HCT116 (cell line): ENCODE data around the gene PPP1R37. TPM values are rescaled to one million over a fixed set of nuclear protein-coding genes. Genes with fewer than 3 reads are reported as not detected.

ENCODE experiments used
- ATAC-seq: fragments of 200-7000 bp; cut with Tn5 transposase; 2 replicates; pipeline ENCODE4 v1.9.1; 2020; ENCODE audit warnings: mild to moderate bottlenecking, moderate library complexity
- BruUV-seq: library from RNA; stranded (reverse); fragments of 400-500 nt; replicated peaks from 2 replicates; lab custom pipeline; 2021; lab: Mats Ljungman, UMichigan
- CTCF ChIA-PET: fragments of 300-600 bp; sonication (Branson Sonifier 250); formaldehyde crosslinking; loops from one replicate; lab custom pipeline; 2021; ENCODE audit warnings: antibody characterized with exemption; lab: Charles Lee
- POLR2A ChIA-PET: fragments of 300-600, 350-600 bp; sonication (Branson Sonifier 250); formaldehyde crosslinking; loops from one replicate; lab custom pipeline; 2021; ENCODE audit warnings: antibody characterized with exemption; lab: Charles Lee
- RAD21 ChIA-PET, 2 experiments: fragments of 300-600 bp; sonication (Branson Sonifier 250); formaldehyde crosslinking; loops; one replicate each; lab custom pipeline; 2023; ENCODE audit warnings: low total read pairs in 2 of 2; ENCODE audit not compliant: uncharacterized antibody in 2 of 2, unreplicated experiment in 2 of 2, low non-redundant PET in 1 of 2; lab: Charles Lee
- DNase-seq: peaks from one replicate; pipeline ENCODE4 v3.0.0-alpha.2; 2010; ENCODE audit warnings: low read depth, low spot score
- H2AFZ ChIP-seq: fragments of 200-600 bp; shearing (Covaris generic), sonication (generic); 2 replicates; pipeline ENCODE4 v1.6.1; 2017; ENCODE audit warnings: low read depth, mixed run types, mixed read lengths, antibody characterized with exemption, low read length; ENCODE audit not compliant: poor library complexity, severe bottlenecking
- H3K27ac ChIP-seq: 2 replicates; pipeline ENCODE4 v1.5.1; 2012; ENCODE audit warnings: low read depth, low read length
- H3K27me3 ChIP-seq: fragments of 200-600 bp; sonication (generic); 2 replicates; pipeline ENCODE4 v1.6.1; 2016; ENCODE audit warnings: mixed run types, low read length, mixed read lengths; ENCODE audit not compliant: insufficient read depth
- H3K36me3 ChIP-seq, 2 experiments: fragments of 200-500 bp in 1 of 2; fragments of 200-600 bp in 1 of 2; sonication (Bioruptor generic) in 1 of 2; sonication (generic) in 1 of 2; 2 replicates each; pipeline versions ENCODE4 v1.5.1 to v1.6.1; 2014 to 2016; ENCODE audit warnings: low read length in 2 of 2, inconsistent platforms in 1 of 2, mixed read lengths in 1 of 2, mixed run types in 1 of 2; ENCODE audit not compliant: insufficient read depth in 2 of 2, control insufficient read depth in 1 of 2
- H3K4me1 ChIP-seq, 2 experiments: fragments of 200-600 bp in 1 of 2; sonication (generic) in 1 of 2; 2 replicates each; pipeline versions ENCODE4 v1.5.1 to v1.6.1; 2012 to 2017; ENCODE audit warnings: low read length in 2 of 2, inconsistent platforms in 1 of 2, mild to moderate bottlenecking in 1 of 2, mixed read lengths in 1 of 2, mixed run types in 1 of 2, moderate library complexity in 1 of 2; ENCODE audit not compliant: insufficient read depth in 2 of 2, control insufficient read depth in 1 of 2
- H3K4me2 ChIP-seq: fragments of 200-600 bp; sonication (generic); 2 replicates; pipeline ENCODE4 v1.6.1; 2017; ENCODE audit warnings: mixed run types, low read length, mixed read lengths
- H3K4me3 ChIP-seq, 2 experiments: fragments of 200-600 bp in 1 of 2; sonication (generic) in 1 of 2; replicated peaks in 1 of 2; 2 replicates each; pipeline ENCODE4 v1.5.1; 2011 to 2016; ENCODE audit warnings: low read length in 2 of 2, control low read depth in 1 of 2, low read depth in 1 of 2, mild to moderate bottlenecking in 1 of 2, mixed read lengths in 1 of 2, mixed run types in 1 of 2
- H3K79me2 ChIP-seq: fragments of 200-600 bp; sonication (generic); 2 replicates; pipeline ENCODE4 v1.6.1; 2017; ENCODE audit warnings: mild to moderate bottlenecking, mixed run types, low read length, moderate library complexity, mixed read lengths; ENCODE audit not compliant: insufficient read depth
- H3K9ac ChIP-seq: fragments of 200-600 bp; sonication (generic); 2 replicates; pipeline ENCODE4 v1.6.1; 2016; ENCODE audit warnings: low read length, mixed read lengths
- H3K9me2 ChIP-seq: fragments of 200-600 bp; sonication (generic), shearing (Covaris generic); 2 replicates; pipeline ENCODE4 v1.6.1; 2017; ENCODE audit warnings: mixed run types, mild to moderate bottlenecking, moderate library complexity; ENCODE audit not compliant: insufficient read depth
- H3K9me3 ChIP-seq, 2 experiments: fragments of 200-500 bp in 1 of 2; fragments of 200-600 bp in 1 of 2; sonication (Bioruptor generic) in 1 of 2; sonication (generic) in 1 of 2; 2 replicates each; pipeline ENCODE4 v1.6.1; 2014 to 2017; ENCODE audit warnings: low read length in 2 of 2, mixed read lengths in 2 of 2, inconsistent platforms in 1 of 2, low read depth in 1 of 2, mild to moderate bottlenecking in 1 of 2, mixed run types in 1 of 2, moderate library complexity in 1 of 2; ENCODE audit not compliant: control insufficient read depth in 1 of 2, insufficient read depth in 1 of 2
- H4K20me1 ChIP-seq: fragments of 200-600 bp; sonication (generic), shearing (Covaris generic); 2 replicates; pipeline ENCODE4 v1.6.1; 2017; ENCODE audit warnings: mixed run types, mild to moderate bottlenecking, moderate library complexity; ENCODE audit not compliant: insufficient read depth
- CTCF ChIP-seq, 3 experiments: fragments of 200-600 bp in 1 of 3; sonication (generic) in 1 of 3; IDR thresholded peaks in 2 of 3; conservative IDR thresholded peaks in 1 of 3; 2 replicates each; pipeline ENCODE4 v1.5.1; 2012 to 2017; ENCODE audit warnings: low read depth in 2 of 3, low read length in 2 of 3, antibody characterized with exemption in 1 of 3, borderline replicate concordance in 1 of 3, control low read depth in 1 of 3, mild to moderate bottlenecking in 1 of 3, mixed read lengths in 1 of 3, mixed run types in 1 of 3, moderate library complexity in 1 of 3; ENCODE audit not compliant: insufficient read depth in 1 of 3
- POLR2AphosphoS5 ChIP-seq: IDR thresholded peaks from 2 replicates; pipeline ENCODE4 v1.6.1; 2011; ENCODE audit warnings: mild to moderate bottlenecking, low read depth, low read length, moderate library complexity
- intact Hi-C: fragments of 100-400 bp; cut with micrococcal nuclease; formaldehyde crosslinking; loops from 2 replicates; pipeline ENCODE4 v1.10.0; 2022
- total RNA-seq: library from RNA; stranded (reverse); gene quantifications from one replicate; pipeline ENCODE4 v1.2.1, GENCODE V29; 2021; ENCODE audit not compliant: unreplicated experiment

The PPP1R37 gene
- total RNA-seq, 1 experiment from 2014 or later: 32.7 TPM

GRCh38 chr19:45075301-45076028 is 17.5 kb upstream of the PPP1R37 start:
- CTCF ChIA-PET: no interaction called here
- peak overlapping the region; percentile 95 for H3K9ac ChIP-seq
- peak; percentile 54 for DNase-seq

More at GRCh38 chr19:45075301-45076028, 17.5 kb upstream of the PPP1R37 start:
- intact Hi-C loops: loop anchor here (5.0 kb wide), 1 partner anchor 262 kb away; no protein-coding TSS in a partner anchor
- RAD21 ChIA-PET: interaction anchor here in 1 of 2 experiments (0.6 kb wide), 1 partner anchor 124 kb away, joined by 3 read pairs; no protein-coding TSS in a partner anchor
- peaks cover 6 to 8% of the 10 kb centered on the region in 2 experiments; a peak in 2 of 4 replicates for H3K36me3 ChIP-seq
- no peaks in the 10 kb centered on the region for H4K20me1 ChIP-seq
- H3K79me2 ChIP-seq: peaks cover 40% of the 10 kb centered on the region
- H3K4me1 ChIP-seq: peaks cover 26 to 41% of the 10 kb centered on the region in 2 experiments
- peak overlapping the region; percentile 94 for H3K4me2 ChIP-seq
- ATAC-seq: peak; percentile 74
- H3K4me3 ChIP-seq: peak overlapping the region; percentile 87 to 93
- no peaks in the 10 kb centered on the region for H3K9me3 ChIP-seq
- no peak overlapping the region for H2AFZ ChIP-seq
- no peaks in the 10 kb centered on the region for H3K27me3 ChIP-seq
- no TSS peak for BruUV-seq
- H3K27ac ChIP-seq: peak overlapping the region; percentile 83
- H3K9me2 ChIP-seq: no peaks in the 10 kb centered on the region
- POLR2A ChIA-PET: no interaction called here
- TF ChIP-seq POLR2AphosphoS5 (peak; percentile 44; the same call in 1 of the 2 replicates), CTCF (IDR thresholded peaks at IDR 0.05 in 2 of 3, conservative IDR thresholded peaks at IDR 0.05 in 1 of 3; ENCODE audit: borderline replicate concordance in 1 of 3, insufficient read depth in 1 of 3, low read depth in 2 of 3, low read length in 2 of 3) (no peak)
